HG03558 (cell line): ENCODE results near the gene DZIP3.
"Not testable (repeated sequence)": the region's sequence is repeated elsewhere in the genome, so short reads cannot be mapped to it uniquely, and the experiment has no call there.

ENCODE experiments used
- ATAC-seq: cut with Tn5 transposase; IDR thresholded peaks from one replicate; pipeline ENCODE4 v1.9.1; 2021; ENCODE audit warnings: moderate number of reproducible peaks; ENCODE audit not compliant: unreplicated experiment; ENCODE audit errors: extremely low read depth

Gene DZIP3

DNA sequence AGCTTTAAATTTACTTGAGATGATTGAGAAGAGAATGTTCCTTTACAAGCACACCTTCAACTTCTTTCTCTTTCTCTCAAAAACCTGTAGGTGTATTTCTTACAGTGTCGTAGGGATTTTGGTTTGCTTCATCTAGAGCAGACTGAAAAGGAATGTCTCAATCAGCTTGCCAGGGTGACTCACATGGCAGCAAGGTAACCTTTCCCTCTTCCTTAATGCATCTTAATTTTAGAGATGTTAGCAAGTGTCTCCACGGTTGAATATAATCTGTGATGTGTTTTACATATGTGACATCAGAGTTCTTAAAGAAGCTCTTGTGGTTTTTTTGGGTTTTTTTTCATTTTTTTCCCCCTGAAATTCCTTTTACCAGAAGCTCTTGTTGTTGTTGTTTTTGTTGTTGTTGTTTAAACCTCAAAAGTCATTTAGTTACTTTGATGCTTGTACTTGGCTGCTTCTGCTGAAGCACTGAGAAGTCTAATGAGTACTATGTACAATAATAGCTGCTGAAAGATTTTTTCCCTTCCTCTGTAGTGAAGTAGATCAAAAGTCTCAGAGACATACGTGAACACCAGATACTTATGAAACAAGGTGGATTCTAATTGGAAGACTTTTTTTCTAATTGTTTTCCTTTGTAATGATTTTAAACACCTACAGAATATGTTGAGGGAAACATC is 84.6 kb downstream of the DZIP3 start:
- ATAC-seq: no peak

DNA sequence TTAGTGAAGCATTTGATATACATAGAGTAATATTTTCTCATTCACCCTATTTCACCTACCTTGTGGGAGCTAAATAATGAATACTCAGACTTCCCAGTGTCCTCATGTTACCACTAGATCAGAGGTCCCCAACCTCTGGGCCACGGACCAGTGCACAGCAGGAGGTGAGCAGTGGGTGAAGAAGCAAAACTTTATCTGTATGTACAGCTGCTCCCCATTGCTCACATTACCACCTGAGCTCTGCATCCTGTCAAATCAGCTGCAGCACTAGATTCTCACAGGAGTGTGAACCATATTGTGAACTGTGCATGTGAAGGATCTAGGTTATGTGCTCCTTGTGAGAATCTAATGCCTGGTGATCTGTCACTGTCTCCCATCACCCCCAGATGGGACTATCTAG is 88.3 kb downstream of the DZIP3 start:
- no peak for ATAC-seq

DNA sequence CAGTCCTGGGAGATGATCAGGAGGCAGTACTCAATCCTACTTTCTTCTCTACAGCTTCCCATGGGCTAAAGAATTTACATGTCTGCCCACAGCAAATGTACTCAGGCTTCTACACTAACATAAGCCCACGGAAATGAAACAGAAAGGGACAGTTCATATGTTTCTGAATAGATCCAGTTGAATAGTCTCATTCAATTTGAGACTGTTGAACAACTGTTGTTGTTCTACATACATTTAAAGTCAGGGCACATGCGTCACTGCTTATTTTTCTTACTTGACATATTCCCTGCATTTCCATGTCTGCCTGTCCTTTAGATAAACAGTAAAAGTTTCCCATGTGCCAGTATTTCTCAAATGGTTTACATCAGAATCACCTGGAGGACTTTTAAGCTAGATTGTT is 102.8 kb downstream of the DZIP3 start:
- not testable (repeated sequence) for ATAC-seq

DNA sequence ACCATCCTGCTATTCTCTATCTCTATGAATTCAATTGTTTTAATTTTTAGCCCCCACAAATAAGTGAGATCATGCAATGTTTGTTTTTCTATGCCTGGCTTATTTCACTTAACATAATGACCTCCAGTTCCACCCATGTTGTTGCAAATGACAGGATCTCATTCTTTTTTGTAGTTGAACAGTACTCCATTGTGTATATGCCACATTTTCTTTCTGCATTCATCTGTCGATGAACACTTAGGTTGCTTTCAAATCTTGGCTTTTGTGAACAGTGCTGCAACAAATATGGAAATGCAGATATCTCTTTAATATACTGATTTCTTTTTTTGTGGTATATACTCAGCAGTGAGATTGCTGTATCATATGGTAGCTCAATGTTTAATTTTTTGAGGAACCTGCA is 108.9 kb downstream of the DZIP3 start:
- ATAC-seq: no peak

DNA sequence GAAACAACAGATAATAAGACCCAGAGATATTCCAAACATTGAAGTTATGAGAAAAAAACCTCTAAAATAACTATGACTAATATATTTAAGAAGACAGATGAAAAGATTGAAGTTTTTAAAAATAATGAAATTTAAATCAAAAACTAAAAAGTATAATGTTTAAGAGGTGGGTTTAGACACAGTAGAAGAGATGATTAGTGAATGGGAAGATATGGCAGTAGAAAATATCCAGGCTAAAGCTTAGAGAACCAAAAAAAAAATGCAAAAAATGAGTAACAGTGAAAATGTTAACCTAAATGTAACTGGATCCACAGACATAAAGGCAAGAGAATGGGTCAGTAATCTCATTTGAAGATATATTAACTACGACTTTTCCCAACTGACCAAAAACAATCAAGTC is 115.5 kb downstream of the DZIP3 start:
- ATAC-seq: no peak

DNA sequence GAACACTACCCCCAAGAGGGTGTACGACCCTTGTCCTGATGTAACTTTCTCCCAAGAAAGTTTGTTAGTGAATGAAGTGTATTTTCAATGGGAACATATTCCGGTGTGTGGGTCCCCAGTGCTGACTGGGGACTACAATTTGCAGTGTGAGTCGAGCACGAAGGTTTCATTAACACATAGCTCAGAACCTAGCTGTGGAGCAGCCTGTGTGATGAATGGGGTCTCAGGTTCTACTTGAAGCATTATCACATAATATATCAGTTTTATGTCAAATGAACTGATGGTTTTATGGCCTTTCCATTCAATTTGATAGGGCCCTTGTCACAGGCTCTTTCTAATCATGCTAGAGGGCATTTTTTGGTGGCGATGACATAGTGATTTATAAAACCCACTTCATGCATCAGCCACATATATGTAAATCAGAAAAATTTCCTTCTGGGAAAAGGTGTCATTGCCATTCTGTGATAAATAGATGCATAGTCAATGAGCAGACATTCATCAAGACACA is 123.5 kb downstream of the DZIP3 start:
- ATAC-seq: no peak

DNA sequence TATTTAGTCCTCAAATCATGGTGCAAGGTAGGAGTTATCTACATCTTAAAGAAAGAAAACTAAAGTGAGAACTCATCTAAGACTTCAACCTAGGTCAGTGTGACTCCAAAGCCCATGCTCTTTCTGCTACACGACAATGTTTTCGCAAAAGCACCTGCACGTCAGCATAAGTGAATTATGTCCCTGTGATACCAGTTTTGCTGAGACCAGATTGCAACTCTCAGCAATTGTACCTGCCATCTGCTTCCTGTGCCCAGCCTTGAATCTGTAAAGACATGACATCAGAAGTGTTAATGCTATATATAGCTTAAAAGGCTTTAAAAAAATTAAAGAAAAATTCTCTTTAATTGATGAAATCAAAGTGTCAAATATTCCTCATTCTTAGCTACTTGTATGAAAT is 124.3 kb downstream of the DZIP3 start:
- no peak for ATAC-seq

DNA sequence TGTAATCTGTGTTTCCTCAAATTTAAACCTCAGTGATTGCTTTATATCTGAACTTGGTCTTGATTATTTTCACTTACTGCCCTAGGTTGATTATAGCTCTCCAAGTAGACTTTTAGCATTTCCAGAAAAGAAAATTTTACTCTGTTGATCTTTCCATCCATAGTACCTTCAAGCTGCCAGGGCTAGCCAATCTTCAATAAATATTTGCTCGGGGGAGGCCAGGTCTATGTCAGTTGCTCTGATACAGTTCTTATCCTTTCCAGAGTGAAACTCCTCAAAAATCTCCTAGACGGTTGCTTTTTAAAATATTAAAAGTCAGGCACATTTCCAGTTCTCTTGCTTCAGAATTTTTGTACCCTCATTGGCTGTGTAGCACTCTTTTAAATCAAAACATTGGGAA is 128.9 kb downstream of the DZIP3 start:
- ATAC-seq: no peak

DNA sequence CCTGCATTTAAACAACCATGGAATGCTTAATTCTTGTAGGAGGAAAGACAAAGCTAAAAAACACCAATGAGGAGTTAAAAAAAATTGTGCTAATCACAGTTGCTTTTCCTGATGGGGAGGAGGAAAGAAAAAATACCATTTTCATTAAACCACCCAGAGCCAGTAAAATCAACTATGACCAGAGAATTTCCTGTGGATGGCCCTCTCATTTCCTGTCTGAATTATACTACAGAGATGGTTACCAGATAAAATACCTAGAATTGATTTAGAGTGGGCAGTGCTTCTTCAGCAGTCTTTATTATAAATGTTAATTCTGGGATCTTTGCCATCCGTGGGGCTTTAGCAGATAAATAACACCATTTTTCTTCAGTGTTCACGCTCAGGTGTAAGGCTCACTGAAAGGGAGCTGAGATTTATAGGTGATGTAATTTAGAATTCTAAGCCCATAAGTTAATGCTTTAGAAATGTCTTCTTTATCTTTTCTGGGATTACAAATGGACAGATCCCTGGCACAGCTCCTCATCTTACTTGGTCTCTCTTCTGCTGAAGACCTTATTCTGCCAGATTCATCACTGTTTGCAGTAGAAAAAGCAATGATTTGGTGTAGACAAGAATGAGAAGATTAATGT is 129.8 kb downstream of the DZIP3 start:
- ATAC-seq: no peak

DNA sequence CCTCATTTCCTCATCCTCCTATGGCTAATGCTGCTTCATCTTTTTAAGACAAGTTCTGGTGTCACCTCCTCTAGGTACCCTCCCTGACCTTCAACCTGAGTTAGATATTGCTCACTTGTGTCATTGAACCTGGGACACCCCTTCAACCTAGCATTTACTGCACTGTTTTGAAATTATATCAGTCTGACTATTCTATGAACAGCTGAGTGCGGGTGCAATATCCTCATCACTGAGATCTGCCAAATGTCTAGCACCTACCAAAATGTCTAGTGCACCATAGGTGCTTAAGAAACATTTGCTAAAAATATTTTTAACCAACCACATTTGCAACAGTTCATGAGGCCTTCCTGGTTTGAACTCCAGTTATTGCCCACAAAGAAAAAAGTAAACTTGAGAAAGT is 133.2 kb downstream of the DZIP3 start:
- ATAC-seq: no peak

DNA sequence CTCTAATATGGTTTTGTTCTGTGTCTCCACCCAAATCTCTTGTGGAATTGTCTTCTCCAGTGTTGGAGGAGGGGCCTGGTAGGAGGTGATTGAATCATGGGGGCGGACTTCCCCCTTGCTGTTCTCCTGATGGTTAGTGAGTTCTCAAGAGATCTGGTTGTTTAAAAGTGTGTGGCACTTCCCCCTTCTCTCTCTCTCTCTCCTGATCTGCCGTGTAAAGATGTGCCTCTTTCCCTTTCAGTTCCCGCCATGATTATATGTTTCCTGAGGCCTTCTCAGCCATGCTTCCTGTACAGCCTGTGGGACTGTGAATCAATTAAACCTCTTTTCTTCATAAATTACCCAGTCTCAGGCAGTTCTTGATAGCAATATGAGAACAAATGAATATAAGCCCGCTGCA is 134.6 kb downstream of the DZIP3 start:
- no peak for ATAC-seq

DNA sequence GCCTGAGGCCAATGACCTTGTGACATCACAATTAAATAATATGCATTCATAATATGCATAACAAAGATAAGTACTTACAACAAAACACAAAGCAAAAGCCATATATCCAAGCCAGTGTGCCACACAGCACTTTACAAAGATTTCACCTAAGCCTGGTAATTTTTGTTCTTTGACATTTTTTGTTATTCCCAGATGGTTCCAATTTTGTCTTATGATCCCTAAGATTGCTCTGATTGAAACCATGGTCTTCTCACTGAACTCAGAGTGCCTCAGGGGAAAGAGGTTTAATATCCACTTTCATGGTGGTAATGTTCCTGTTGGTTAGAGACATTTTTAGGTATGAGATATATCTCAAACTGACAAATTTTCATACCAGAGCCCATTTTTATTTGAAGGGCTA is 138.6 kb downstream of the DZIP3 start:
- ATAC-seq: no peak

DNA sequence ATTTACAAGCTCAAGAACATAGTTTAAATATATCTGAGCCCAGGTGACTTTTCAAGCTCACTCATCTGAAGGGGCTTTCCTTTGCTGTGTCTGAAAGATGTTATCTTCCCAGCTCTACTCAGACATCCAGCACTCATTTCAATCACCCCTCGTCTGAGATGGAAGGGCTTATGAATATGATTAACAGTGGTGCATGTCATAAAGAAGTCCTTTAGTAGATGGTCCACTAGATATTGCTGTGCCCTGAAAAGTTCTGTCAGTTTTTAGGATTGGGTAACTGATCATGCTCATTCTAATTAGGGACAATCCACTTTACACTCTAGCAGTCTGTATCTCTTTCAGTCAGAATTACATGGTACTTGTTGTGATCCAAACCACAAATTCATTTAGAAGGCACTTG is 139.4 kb downstream of the DZIP3 start:
- no peak for ATAC-seq

DNA sequence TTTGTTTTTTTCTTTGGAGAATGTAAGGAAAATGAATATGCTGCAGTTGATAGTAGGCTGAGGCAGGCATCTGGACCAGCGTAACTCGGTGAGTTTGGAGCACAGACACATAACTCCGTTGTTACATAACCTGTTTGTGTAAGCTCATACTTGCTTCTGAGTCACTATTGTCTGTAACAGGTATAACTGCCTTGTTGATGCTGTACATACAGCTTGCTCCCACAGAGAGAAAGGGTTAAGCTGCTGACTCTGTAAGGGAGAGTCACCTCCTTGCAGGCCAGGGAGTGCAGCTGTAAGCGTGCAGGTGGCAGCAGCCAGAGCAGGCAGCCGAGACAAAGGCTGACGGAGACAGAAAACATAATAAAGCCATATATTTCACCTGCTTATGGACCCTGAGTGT is 147.3 kb downstream of the DZIP3 start:
- no peak for ATAC-seq

DNA sequence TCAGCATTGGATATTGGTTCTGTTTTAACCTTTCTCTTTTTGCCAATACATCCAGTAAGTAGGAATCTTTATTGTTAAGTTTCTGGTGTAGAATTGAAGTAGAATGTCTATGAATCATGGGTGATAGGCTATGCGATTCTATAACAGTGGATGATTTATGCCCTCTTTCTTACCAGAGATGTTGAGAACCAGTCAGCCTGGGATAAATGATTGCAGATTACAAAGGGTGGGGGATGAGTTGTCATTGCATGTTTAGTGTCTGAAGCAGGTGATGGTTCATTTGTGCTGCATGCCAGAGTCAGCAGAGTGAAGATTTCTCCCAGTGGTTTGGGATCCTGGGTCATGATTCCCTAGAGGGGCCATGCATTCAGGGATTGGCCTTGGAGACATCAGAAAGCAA is 153.4 kb downstream of the DZIP3 start:
- no peak for ATAC-seq
